GM18873 (cell line): ENCODE results near the gene S100A10.
A peak's percentile ranks its signal among the peaks of the same experiment; 100 is the strongest.

Source experiments
- ATAC-seq: cut with Tn5 transposase; IDR thresholded peaks from one replicate; pipeline ENCODE4 v1.9.1; 2021; ENCODE audit warnings: mild to moderate bottlenecking, moderate library complexity, moderate number of reproducible peaks; ENCODE audit not compliant: unreplicated experiment, low FRiP score

The S100A10 gene, protein sequence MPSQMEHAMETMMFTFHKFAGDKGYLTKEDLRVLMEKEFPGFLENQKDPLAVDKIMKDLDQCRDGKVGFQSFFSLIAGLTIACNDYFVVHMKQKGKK

DNA sequence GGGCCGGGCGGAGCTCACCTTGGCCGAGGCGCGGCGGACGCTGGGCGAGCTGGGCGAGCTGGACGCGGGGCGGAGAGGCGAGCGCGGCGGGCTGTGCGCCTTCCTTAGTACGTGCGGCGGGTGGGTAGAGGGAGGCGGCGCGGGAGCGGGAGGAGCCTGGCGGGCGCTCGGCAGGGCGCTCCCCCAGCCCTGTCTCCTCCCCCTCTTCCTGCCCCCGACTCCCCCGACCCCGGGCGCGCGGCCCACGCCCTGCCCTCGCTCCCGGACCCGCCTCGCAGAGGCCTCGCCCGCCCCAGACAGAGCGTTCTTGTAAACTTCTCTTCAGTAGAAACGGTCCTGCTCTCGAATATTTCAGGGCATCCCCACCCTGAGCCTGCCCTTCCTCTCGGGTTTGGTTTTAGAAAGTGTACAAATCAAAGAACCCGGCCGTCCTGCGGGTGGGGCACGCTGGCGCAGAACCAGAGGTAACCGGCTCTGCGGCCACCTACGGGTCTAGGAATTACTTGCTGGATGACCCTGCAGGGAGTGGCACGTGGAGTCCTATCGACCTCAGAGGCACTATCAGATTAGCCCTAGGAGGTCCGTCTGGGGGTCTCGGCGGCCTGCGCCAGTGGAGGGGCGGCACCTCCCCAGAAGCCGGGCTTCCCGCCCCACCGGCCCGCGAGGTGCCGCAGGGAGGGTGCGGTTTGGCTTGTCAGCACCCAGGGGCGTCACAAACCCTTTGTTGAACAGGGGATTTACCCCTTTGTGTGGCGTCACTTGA is at the start of gene S100A10:
TSS of gene S100A10 (minus strand) at position 126 of the 763 bp plus-strand sequence. CDS start 7,629 bp downstream, outside the sequence.
- no peak for ATAC-seq

DNA sequence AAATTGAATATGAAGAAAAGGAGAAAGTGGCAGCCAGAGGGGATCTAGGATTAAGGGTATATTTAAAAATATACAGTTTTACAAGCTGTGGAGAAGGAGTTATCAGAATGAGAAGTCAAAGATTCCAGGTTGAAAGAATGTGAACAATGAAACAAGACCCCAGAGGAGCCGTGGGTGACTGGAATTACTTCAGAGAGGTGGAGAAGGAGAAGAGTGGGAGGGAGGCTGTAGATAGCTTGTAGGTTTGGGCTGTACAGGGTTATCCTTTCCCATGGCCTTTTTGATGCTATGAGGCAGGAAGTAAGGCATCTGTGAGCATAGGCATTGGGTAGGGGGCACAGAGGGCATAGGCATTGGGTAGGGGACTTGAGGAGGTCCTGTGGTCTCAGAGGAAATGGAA is 48.4 kb upstream of the S100A10 start:
- no peak for ATAC-seq

DNA sequence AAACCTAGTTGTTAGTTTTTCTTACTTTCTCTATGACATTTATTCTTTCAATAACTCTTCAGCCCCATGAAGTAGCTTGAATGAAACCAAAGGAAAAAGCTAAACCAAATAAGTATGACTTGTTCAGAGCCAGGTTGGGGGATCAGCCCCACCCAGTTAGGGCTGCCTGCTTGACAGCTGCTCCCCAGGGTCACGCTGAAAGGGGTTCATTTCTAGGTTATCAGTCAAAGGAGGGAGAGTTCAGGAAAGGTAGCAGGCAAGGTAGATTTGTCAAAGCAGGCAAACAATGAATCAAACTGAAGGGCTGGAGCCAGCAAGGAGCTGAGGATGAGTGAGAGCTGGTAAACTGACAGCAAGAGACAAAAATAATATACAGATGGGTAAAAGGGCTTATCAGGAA is 46.2 kb upstream of the S100A10 start:
- ATAC-seq = no peak

DNA sequence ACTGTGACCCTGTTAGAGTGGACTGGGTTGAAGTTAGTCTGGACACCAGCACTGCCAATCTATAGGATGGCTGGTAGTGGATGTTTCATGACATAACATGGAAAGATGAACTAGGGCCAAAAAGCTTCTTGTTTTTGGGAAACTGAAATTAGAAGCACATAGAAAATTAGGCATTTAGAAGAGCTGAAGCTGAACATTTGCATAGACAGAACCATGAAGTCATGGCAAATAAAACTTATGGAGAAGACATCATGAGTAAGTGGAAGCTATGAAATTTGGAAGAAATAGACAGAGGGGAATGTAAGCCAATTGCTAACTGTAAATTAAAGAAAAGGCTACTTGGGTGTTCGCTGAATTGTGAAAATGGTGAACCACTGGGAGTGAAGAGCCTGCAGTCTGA is 45.8 kb upstream of the S100A10 start:
- ATAC-seq = no peak

DNA sequence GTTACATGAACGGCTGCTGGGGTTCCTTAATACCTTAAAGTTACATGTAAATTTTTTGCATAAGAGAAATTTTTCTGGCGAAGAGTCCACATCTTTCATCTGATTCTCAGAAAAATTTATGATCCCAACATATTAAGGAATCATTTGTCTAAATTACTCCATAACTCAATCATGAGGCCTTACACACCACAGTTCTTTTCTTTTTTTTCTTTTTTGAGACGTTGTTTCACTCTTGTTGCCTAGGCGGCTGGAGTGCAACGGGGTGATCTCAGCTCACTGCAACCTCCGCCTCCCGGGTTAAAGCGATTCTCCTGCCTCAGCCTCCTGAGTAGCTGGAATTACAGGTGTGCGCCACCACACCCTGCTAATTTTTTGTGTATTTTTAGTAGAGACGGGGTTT is 45.2 kb upstream of the S100A10 start:
- ATAC-seq = no peak

DNA sequence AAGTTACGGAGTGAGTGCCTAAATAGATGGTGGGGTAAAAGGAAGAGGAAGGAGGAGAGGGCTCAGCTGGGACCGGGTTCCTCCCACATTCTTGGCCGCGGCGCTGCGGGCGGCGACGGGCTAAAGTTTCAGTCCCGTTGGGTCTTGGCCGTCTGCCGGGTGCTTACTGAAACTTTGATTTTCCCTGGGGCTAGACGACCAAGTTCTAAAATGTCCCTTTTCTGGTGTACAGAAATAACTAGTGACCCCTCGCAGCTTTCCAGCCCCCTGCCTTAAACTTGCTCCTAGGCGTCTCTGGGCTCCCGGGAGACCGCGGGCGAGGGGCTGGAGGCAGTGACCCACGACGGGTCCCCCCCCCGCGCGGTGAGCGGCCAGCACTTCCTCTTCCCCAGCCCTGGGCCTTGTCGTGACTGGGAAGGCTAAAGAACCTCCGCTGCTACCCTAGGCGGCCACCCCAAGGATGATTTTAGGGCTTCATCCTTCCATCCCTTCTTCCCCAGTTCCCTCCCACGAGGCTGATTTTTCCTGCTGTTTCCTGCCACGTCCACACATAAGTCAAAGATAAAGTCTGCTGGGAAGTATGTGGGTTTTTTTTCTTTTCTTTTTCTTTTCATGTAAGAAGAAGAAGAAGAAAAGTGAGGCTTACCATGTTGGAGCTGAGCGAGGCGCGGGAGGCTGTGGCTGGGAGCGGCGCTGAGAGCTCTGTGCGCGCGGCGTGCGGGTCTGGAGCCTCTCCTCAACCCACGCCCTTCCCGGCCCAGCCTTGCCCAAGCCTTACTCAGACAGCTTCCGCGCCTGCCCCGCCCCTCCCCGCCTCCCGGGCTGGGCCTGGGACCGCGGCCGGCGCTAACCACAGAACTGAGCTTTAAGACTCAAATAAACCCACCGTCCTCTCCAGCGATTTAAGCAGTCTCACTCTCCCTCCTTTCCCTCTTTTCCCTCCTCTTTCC is 42.9 kb upstream of the S100A10 start, which contains the start of gene S100A11:
TSS of gene S100A11 (minus strand) at position 738 of the 950 bp plus-strand sequence. CDS start at position 649, 89 bp downstream.
- no peak for ATAC-seq

DNA sequence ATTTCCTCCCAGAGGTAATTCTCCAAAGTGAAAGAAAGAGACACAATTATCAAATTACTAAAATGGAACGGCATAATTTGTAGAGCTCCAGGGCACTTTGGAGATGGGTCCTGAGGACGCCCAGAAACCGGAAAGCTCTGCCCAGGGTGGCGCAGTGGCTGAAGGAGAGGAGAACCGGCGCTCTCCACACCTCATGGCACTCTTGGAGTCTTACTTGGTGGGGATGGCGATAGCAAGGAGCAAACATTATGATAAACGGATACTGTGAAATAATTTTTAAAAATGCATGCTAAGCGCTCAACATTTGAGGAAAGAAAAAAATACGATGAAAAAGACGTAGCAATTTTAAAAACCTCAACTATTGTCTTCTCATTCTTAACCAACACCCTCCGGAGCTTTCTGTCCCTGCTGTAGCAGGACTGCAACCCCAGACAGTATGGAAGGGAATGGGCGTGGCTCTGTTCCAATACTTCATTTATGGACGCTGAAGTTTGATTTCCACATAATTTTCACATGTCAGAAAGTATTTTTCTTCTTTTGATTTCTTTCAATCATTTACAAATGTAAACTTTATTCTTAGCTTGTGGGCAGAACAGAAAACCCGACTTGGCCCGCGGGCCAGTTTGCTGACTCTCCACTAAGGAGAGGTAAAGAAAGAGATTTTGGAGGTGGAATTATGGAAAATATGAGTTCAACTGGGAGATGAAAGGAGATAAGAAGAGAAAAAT is 42.0 kb upstream of the S100A10 start:
- ATAC-seq = no peak

DNA sequence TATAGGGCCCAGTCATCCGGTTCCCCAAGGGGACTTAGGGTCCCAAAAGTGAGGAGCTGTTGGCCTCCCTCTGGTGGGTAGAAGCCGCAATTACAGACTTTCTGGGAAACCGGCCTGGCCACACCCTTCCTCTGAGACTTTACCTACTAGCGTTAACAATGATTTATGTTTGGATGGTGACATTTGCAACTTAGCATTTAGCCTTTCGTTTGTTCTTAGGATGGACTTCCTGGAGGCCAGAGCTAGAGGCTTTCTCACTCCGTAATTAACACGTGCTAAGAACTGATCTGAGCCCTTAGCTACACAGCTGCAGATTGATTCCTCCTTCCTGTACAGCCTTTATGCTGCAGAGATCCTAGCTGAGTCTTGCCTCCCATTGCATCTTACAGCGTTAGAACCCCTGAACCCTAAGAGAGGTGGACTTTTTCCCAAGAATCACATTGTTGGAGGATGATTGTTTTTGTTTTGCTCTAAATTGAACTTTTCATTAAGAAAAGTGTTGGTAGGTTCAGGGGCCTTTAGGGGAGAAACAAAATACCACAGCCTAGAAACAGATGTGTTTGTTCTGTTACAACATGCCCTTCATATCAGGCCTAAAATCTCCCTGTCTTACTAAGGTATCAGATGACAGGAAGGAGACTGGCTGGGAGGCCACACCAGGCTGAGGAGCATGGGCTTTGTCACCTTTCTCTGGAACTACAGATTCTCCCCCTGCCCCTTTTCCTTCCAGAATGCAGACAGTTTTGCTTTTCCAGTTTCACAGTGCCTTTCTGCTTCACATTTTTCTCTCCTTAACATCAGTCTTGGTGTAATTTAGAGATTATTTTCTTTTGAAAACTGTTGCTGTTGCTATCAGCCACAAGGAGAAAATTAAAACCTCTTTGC is 41.2 kb upstream of the S100A10 start:
- peak; percentile 58 for ATAC-seq

DNA sequence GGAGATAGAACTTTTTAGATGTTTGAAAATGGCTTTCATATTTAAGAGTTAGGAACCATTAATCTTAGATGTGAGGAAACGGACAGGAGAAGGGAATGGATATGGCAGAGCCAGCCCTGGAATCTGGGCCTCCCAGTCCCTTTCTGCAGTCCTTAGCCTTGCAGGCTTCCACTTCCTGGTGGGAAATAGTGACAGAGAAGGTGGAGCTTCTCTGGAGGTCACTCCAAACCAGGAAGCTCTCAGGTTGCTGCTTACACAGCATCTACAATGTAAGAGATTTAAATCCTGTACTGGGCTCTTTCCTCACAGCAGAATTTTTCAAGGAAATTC is 40.6 kb upstream of the S100A10 start:
- ATAC-seq = peak; percentile 9

DNA sequence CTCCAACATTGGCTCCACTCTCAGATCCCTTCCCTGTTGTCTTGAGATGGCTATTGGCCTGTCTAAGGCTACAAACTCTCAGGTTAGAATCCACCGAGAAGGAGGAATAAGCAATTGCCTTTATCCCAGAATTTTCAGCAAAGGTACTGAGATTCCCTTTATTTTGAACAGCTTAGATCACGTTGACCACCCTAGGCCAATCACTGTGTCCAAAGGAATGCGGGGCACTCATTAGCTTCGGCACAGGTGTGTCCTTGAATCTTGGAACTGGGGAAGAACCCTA is 36.2 kb upstream of the S100A10 start:
- no peak for ATAC-seq

DNA sequence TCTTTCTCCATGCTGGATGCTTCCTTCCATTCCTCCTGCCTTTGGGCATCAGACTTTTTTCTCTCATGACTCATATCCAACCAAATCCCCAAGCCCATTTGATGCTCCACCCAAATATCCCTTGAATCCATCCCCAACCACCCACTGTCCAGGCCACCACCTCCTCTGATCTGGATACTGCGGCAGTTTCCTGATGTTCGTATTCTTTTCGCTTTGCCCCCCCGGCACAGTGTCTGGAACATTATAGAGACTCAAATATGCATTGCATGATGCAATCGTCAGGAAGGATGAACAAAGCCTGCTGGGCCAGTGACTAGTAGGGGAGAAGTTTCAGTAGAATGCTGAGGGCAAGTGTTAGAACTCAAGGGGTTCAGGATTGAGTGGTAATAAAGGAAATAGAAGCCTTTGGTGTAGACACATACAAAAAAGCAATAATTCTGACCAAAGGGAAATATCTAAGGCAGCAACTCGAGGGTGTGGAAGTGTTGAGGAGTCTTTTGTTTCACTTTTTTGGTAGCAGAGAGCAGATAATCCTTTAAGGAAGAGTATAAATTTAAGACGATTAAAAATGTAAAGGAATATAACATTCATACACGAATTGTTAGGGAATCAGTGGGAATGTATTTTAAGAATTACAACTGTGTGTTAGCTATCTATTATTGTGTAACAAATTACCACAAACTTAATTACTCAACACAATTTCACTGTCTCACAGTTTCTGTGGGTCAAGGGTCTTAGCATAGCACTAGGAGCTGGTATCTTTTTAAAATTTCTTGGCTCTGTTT is 35.7 kb upstream of the S100A10 start:
- ATAC-seq = no peak

DNA sequence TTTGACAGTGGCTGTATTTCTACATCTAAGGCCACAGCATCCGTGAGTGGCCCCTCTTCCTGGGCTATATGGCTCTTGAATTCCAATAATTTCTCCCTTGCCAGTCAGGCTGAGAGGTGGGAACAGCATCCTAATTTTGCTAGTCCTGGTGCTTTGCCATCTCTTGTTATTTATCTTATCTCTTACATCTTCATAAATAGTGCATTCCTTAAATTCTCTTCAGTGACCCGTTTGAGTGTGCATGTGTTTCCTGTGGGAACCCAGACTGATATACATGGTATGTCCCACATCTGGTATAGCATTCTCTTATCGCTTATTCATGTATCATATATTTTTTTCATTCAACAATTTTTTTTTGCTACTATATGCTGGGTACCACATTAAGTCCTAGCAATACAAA is 33.2 kb upstream of the S100A10 start:
- no peak for ATAC-seq

DNA sequence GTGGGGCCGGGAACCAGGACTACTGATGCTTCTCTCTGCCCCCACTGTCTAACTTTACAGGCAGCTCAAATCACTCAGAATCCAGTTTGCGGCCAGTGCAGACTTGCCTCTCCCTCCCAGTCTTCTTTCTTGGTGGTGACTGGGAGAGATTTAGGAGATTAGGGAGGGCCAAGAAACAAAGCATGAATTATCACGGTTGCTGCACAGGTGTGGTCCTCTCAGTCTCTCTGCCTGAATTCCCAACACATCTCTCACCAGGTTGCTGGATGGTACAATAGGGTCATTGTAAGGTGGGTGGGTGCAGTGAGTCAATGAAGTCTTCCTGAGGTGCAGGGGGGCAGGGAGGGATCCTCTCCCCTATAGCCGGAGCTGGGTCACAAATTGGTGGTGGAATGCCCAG is 30.6 kb upstream of the S100A10 start:
- no peak for ATAC-seq

DNA sequence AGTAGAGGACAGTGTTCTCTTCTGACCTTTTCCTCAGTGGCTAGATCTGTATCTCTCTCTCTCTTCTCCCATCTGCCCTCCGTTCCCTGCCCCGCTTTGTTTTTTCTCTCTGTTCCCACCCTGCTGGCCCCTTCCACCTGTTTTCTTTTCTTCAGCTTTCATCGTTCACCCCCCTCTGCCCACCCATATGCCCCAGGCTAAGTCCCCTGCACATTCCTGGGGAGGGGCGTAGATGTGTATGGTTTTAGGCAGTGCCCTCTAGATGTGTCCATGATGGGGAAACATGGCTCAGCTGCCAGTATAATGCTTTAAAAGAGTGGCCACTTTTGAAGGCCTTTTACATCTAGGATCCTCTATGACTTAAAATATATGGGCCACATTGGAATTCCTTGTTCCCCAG is 29.6 kb upstream of the S100A10 start:
- ATAC-seq = no peak

DNA sequence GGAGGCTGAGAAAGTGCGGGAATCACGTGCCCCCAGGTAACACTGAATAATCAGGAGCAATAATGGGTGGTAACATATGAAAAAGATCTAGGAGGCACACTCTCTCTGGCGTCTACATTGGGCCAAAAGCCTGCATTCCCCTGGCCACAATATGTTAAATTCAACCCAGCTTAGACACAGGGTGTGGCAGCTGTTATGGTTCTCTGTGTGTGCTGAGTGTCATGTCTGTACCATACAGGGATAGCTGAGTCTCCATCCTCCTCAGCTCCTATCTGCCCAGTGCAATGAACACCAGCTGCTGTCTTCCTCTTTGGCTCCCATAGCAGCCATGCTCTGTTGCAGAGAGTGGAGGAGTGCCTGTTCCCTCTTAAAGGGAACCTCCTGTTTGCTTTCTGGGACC is 28.8 kb upstream of the S100A10 start:
- no peak for ATAC-seq

DNA sequence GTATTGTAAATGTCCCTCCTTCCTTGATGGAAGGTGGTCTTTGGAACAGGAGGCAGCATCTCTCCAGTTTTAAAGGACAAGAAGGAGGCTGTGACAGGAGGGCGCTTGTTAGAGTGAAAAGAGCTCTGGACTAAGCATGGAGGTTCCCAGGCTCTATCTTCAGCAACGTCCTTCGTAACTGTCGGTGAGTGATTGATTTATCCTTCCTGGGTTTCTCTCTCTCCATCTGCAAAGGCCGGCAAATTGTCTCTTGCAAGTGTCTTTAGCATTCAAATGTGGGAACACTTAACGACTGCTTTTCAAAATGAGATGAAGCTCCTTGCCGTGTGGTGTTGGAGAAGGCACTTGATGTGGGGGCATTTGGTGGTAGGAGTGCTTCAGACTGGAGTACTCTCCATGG is 27.9 kb upstream of the S100A10 start:
- ATAC-seq = no peak

DNA sequence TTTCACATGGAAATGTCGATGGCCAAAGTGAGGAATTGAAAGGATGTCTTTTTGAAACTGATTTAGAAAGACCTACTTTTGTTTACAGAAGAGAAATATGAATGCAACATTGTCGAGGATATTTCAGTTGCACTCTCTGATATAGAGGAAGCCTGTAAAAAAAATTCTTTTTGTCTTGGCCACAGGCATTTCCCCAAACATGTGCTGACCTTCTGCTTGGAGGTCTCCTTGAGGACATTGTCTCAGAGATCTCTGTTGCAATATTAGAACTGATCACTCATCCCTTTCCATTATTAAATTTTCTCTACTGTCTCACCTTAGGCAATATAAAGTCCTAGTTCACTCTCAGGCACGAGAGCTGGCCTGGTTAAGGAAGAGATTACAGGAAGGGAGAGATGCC is 27.2 kb upstream of the S100A10 start:
- ATAC-seq = no peak

DNA sequence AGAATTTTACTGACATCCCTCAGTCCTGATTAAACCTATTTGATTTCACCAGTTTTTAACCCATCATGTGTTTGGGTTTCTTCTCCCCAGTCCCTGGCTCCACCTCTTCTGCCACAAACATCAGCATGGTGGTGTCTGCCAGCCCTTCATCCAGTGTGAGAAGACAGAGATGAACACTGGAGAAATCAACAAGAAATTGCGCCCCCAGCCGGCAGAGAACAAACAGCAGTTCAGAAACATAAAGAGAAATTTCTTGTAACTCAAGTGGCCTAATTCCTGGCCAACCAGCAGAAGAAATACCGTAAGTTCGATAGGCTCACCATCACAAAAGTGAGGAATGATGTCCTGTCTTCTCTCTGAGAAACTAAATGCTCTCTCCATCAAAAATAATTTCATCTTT is 24.9 kb upstream of the S100A10 start:
- no peak for ATAC-seq

DNA sequence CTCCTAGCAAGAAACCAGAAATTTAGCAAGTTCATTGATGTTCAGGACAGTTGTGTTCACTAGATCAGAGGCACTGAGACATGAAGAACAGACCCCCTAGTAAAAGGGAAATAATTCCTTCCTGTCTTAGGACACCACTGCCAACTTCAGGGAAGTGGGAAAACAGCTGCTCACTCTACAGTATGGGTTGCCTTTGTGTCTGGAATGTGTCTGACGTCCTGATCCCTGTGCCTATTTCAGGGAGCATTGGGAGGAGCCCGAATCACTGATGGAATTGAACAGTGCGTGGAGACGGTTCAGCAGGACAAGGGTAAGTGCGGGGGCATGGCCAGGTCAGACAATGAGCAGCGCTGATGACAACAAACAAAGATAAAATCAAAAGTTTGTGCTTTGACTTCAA is 22.1 kb upstream of the S100A10 start:
- ATAC-seq = no peak
